ENCODE results near the gene ZFP36L2. TPM values are rescaled to one million over a fixed set of nuclear protein-coding genes. Genes with fewer than 3 reads are reported as not detected.

Gene ZFP36L2
- polyA plus RNA-seq, 1 of the 3 experiments (the other 2 are of a cell fraction), result 18.4 TPM

DNA sequence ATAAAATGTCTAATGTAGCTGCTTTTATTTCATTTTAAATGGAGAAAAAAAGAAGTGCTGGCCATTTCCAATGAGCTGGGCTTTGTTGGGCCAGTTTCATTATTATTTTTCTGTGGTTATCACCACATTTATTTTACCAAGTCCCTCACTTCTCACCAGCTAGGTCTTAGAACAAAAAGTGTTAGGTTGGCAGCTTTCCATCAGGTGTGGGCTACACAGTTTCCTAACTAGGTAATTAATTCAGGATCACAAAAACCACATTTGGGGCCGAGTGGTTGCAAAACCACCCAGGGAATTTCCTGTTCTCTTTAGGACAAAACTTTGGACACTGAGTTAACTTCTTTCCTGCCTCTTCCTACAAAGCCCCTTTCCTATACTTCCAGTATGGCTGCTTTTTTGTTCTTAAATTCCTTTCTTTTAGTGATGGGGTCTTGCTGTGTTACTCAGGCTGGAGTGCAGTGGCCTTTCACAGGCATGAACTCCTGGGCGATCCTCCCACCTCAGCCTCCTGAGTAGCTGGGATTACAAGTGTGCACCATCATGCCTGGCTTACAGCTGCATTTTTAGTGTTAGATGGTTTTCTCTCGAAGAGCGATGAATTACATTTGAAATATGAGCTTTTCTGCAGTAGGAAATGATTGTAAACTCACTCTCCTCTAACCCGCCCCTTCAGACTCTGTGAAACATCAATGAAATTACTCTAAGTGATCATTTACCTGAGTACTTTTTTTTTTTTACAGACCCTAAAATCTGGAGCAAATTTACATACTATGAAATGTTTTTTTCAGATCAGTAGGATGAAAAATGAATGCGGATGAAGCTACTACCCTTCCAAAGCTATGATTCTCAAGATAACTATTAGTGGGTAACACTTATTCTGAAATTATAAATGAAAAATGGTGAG lies 2.6 kb upstream of the ZFP36L2 start:
- Histone ChIP-seq H3K9me3 (no peaks in the 10 kb centered on the region), H3K9me2 (no peaks in the 10 kb centered on the region), H2AFZ (ENCODE audit: low read depth) (no peak overlapping the region), H3K36me3 (replicated peaks in 1 of 2; ENCODE audit: control insufficient read depth in 1 of 2, insufficient read depth in 2 of 2, low read length in 1 of 2) (peaks cover 1 to 24% of the 10 kb centered on the region in 2 experiments), H3K9ac (no peak overlapping the region), H3K4me3 (ENCODE audit: low read depth in 2 of 2, low read length in 1 of 2) (peak overlapping the region in 1 of 2 experiments; percentile 11; a peak in 1 of 4 replicates), H3K4me1 (ENCODE audit: control insufficient read depth in 1 of 2, insufficient read depth in 2 of 2, low read depth in 1 of 2, low read length in 1 of 2) (peaks cover 8 to 30% of the 10 kb centered on the region in 2 experiments), H4K20me1 (ENCODE audit: insufficient read depth) (peaks cover 20% of the 10 kb centered on the region), H3K27ac (ENCODE audit: low read depth in 2 of 2, low read length in 1 of 2) (peak overlapping the region; percentile 91 to 95; a peak in 3 of 4 replicates), H3F3A (replicated peaks; ENCODE audit: insufficient read depth) (peaks cover 19% of the 10 kb centered on the region), H3K4me2 (peak overlapping the region; percentile 83), H3K79me2 (ENCODE audit: insufficient read depth) (peaks cover 38% of the 10 kb centered on the region), H3K27me3 (ENCODE audit: insufficient read depth) (no peaks in the 10 kb centered on the region)
- DNase-seq, result no peak
- CTCF ChIA-PET, result interaction anchor here (0.6 to 16.3 kb wide), 122 partner anchors 9 to 417 kb away, joined by 3 to 299 read pairs (median 4); no protein-coding TSS in a partner anchor
- TF ChIP-seq POLR2AphosphoS5 (IDR thresholded peaks at IDR 0.05; ENCODE audit: low read depth, low read length) (no peak), CHD2 (IDR thresholded peaks at IDR 0.05; ENCODE audit: low read length, partially characterized antibody) (peak; percentile 35)
- 59% methylated on average over 6 of the region's 6 CpGs for WGBS (ENCODE audit: low lambda C conversion rate)
- POLR2A ChIA-PET, result interaction anchor here (0.6 to 3.7 kb wide), 9 partner anchors 9 to 273 kb away, joined by 3 to 24 read pairs (median 5); no protein-coding TSS in a partner anchor

DNA sequence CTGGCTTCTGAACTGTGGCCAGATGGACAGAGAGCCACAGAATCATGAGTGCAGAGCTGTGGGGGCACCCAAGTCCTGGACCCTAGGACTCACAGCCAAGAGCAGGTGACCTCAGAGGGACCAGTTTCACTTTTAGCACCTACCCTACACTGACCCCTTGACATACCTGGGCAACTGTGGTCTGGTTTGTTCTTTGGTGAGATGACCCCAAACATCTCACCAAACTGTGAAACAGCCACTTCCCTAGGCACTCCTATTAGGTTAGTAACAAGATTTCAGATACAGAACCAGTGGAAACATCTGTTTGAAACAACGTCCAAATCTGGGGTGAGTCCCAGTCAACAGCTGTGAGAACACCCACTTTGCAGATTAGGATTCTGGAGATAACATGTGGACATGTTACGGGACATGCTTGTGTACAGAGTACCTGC lies 1.9 kb upstream of the ZFP36L2 start:
- no peaks in the 10 kb centered on the region for H3K9me3 ChIP-seq
- no peaks in the 10 kb centered on the region for H3K27me3 ChIP-seq (ENCODE audit: insufficient read depth)
- peaks cover 27% of the 10 kb centered on the region for H4K20me1 ChIP-seq (ENCODE audit: insufficient read depth)
- H3K27ac ChIP-seq (ENCODE audit: low read depth in 2 of 2, low read length in 1 of 2), result peak overlapping the region; percentile 91 to 95
- no peak overlapping the region for H2AFZ ChIP-seq (ENCODE audit: low read depth)
- H3K36me3 ChIP-seq (replicated peaks in 1 of 2; ENCODE audit: control insufficient read depth in 1 of 2, insufficient read depth in 2 of 2, low read length in 1 of 2), result peaks cover 8 to 30% of the 10 kb centered on the region in 2 experiments
- no peak overlapping the region for H3K4me3 ChIP-seq (ENCODE audit: low read depth in 2 of 2, low read length in 1 of 2)
- peaks cover 45% of the 10 kb centered on the region for H3K79me2 ChIP-seq (ENCODE audit: insufficient read depth)
- H3K4me2 ChIP-seq, result peak overlapping the region; percentile 83
- no peak overlapping the region for H3K9ac ChIP-seq
- peaks cover 26% of the 10 kb centered on the region for H3F3A ChIP-seq (replicated peaks; ENCODE audit: insufficient read depth)
- WGBS (ENCODE audit: low lambda C conversion rate), result 72% methylated on average over 2 of the region's 2 CpGs
- no peaks in the 10 kb centered on the region for H3K9me2 ChIP-seq
- no peak for DNase-seq
- POLR2A ChIA-PET, result interaction anchor here (0.6 to 3.7 kb wide), 15 partner anchors 8 to 284 kb away, joined by 3 to 24 read pairs (median 8); no protein-coding TSS in a partner anchor
- TF ChIP-seq CHD2 (IDR thresholded peaks at IDR 0.05; ENCODE audit: low read length, partially characterized antibody) (peak; percentile 10), RCOR1 (IDR thresholded peaks at IDR 0.05; ENCODE audit: low read length) (no peak)
- CTCF ChIA-PET, result interaction anchor here (0.7 to 16.3 kb wide), 80 partner anchors 10 to 415 kb away, joined by 3 to 299 read pairs (median 6); no protein-coding TSS in a partner anchor
- H3K4me1 ChIP-seq (ENCODE audit: control insufficient read depth in 1 of 2, insufficient read depth in 2 of 2, low read depth in 1 of 2, low read length in 1 of 2), result peaks cover 8 to 36% of the 10 kb centered on the region in 2 experiments

DNA sequence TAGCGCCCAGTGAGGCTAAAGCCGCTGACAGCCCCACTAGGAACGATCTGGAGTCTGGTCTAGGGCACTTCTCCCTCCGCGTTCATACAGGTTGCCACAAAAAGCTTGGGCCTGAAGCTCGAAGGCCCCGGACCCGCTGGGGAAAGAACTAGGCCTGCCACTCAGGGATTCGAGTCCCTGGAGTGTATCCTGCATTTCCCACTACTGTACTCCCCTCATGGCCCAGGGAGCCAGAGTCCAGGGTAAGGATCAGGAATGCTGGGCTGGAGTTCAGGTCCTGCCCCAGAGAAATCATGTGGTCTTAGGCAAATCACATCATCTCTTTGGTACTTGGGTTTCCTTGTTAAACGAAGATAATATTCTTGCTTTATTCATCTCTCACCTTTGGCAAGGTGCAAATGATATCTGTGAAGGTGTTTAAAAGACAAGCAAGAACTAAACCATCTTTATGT lies 1.4 kb upstream of the ZFP36L2 start:
- peak overlapping the region; percentile 91 to 95 for H3K27ac ChIP-seq (ENCODE audit: low read depth in 2 of 2, low read length in 1 of 2)
- peaks cover 11 to 40% of the 10 kb centered on the region in 2 experiments for H3K4me1 ChIP-seq (ENCODE audit: control insufficient read depth in 1 of 2, insufficient read depth in 2 of 2, low read depth in 1 of 2, low read length in 1 of 2)
- ChIA-PET CTCF (interaction anchor here (0.7 to 16.3 kb wide), 54 partner anchors 10 to 415 kb away, joined by 3 to 299 read pairs (median 8); no protein-coding TSS in a partner anchor), POLR2A (interaction anchor here (0.6 to 3.7 kb wide), 21 partner anchors 13 to 417 kb away, joined by 3 to 24 read pairs (median 5); no protein-coding TSS in a partner anchor)
- no peaks in the 10 kb centered on the region for H3K9me2 ChIP-seq
- H3K4me2 ChIP-seq, result peak overlapping the region; percentile 83
- H3K36me3 ChIP-seq (replicated peaks in 1 of 2; ENCODE audit: control insufficient read depth in 1 of 2, insufficient read depth in 2 of 2, low read length in 1 of 2), result peaks cover 13 to 35% of the 10 kb centered on the region in 2 experiments
- WGBS (ENCODE audit: low lambda C conversion rate), result 30% methylated on average over 8 of the region's 10 CpGs
- H3K9me3 ChIP-seq, result no peaks in the 10 kb centered on the region
- H3F3A ChIP-seq (replicated peaks; ENCODE audit: insufficient read depth), result peaks cover 30% of the 10 kb centered on the region
- TF ChIP-seq, protein P1, sequence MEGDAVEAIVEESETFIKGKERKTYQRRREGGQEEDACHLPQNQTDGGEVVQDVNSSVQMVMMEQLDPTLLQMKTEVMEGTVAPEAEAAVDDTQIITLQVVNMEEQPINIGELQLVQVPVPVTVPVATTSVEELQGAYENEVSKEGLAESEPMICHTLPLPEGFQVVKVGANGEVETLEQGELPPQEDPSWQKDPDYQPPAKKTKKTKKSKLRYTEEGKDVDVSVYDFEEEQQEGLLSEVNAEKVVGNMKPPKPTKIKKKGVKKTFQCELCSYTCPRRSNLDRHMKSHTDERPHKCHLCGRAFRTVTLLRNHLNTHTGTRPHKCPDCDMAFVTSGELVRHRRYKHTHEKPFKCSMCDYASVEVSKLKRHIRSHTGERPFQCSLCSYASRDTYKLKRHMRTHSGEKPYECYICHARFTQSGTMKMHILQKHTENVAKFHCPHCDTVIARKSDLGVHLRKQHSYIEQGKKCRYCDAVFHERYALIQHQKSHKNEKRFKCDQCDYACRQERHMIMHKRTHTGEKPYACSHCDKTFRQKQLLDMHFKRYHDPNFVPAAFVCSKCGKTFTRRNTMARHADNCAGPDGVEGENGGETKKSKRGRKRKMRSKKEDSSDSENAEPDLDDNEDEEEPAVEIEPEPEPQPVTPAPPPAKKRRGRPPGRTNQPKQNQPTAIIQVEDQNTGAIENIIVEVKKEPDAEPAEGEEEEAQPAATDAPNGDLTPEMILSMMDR (IDR thresholded peaks at IDR 0.05), result peak; percentile 52
- peak; percentile 45; the same call in 1 of the 2 replicates for TF ChIP-seq SMC3 (IDR thresholded peaks at IDR 0.05; ENCODE audit: low read depth, low read length)
- TF ChIP-seq RAD21 (IDR thresholded peaks at IDR 0.05; ENCODE audit: low read length), result no peak
- peaks cover 49% of the 10 kb centered on the region for H3K79me2 ChIP-seq (ENCODE audit: insufficient read depth)
- H4K20me1 ChIP-seq (ENCODE audit: insufficient read depth), result peaks cover 32% of the 10 kb centered on the region
- no peak overlapping the region for H2AFZ ChIP-seq (ENCODE audit: low read depth)
- DNase-seq, result no peak
- peak overlapping the region; percentile 95 to 97 for H3K4me3 ChIP-seq (ENCODE audit: low read depth in 2 of 2, low read length in 1 of 2)
- H3K27me3 ChIP-seq (ENCODE audit: insufficient read depth), result no peaks in the 10 kb centered on the region
- H3K9ac ChIP-seq, result peak overlapping the region; percentile 96
